A549 (cell line): ENCODE data around the gene MDGA2. TPM values are rescaled to one million over a fixed set of nuclear protein-coding genes. Genes with fewer than 3 reads are reported as not detected.

ENCODE experiments used
- ATAC-seq, 2 experiments: fragments of 200-7000 bp in 1 of 2; fragments of >200 bp in 1 of 2; cut with Nextera tagmentation in 1 of 2; cut with Tn5 transposase in 1 of 2; 3 replicates each; pipeline versions ENCODE4 v1.8.0 to v1.9.1; 2018 to 2020; ENCODE audit warnings: mild to moderate bottlenecking in 1 of 2, moderate library complexity in 1 of 2
- CTCF ChIA-PET: fragments of 300-600 bp; sonication (Branson Sonifier 250); formaldehyde crosslinking; extraction: SDS; loops from one replicate; lab custom pipeline; 2021; ENCODE audit warnings: antibody characterized with exemption, inconsistent platforms; lab: Yijun Ruan, JAX
- POLR2A ChIA-PET: fragments of 350-600 bp; formaldehyde crosslinking; extraction: SDS; loops from one replicate; lab custom pipeline; 2021; ENCODE audit warnings: antibody characterized with exemption, inconsistent platforms; lab: Yijun Ruan, JAX
- DNase-seq, 2 experiments: peaks; one replicate each; pipeline versions ENCODE4 v3.0.0 to v3.0.0-alpha.2; 2011 to 2016; ENCODE audit warnings: low read depth in 1 of 2, low spot score in 1 of 2
- FAIRE-seq: peaks from 2 replicates; lab custom pipeline; 2011; peaks lifted over from hg19 to GRCh38; lab: Jason Lieb, UNC
- H3K27ac ChIP-seq, 2 experiments: fragments of >200 bp; sonication (Bioruptor Twin); formaldehyde crosslinking; 3 replicates each; pipeline ENCODE4 v1.5.1; 2016 to 2017
- H3K4me1 ChIP-seq: fragments of >200 bp; sonication (Bioruptor Twin); formaldehyde crosslinking; 3 replicates; pipeline ENCODE4 v1.6.1; 2016
- H3K4me2 ChIP-seq: fragments of >200 bp; sonication (Bioruptor Twin); formaldehyde crosslinking; 3 replicates; pipeline ENCODE4 v1.6.1; 2016
- H3K4me3 ChIP-seq: fragments of >200 bp; sonication (Bioruptor Twin); formaldehyde crosslinking; 3 replicates; pipeline ENCODE4 v1.5.1; 2016
- H3K9me3 ChIP-seq: fragments of >200 bp; sonication (Bioruptor Twin); formaldehyde crosslinking; 3 replicates; pipeline ENCODE4 v1.6.1; 2016
- CBX2 ChIP-seq: fragments of 200-600 bp; sonication (generic); IDR thresholded peaks from 2 replicates; pipeline ENCODE4 v1.6.1; 2016; ENCODE audit warnings: low read depth, mild to moderate bottlenecking, borderline replicate concordance
- CEBPB ChIP-seq, 2 experiments: fragments of >200 bp in 1 of 2; sonication (Bioruptor Twin) in 1 of 2; formaldehyde crosslinking in 1 of 2; IDR thresholded peaks; 2 replicates each; pipeline ENCODE4 v1.6.1; 2012 to 2016
- CHD4 ChIP-seq: fragments of 200-600 bp; sonication (generic); IDR thresholded peaks from 2 replicates; pipeline ENCODE4 v1.6.1; 2016; ENCODE audit warnings: antibody characterized with exemption, mild to moderate bottlenecking, borderline replicate concordance
- FOSB ChIP-seq: fragments of 250-450 bp; sonication (Bioruptor Pico); IDR thresholded peaks from 2 replicates; pipeline ENCODE4 v1.5.0; 2020; ENCODE audit warnings: mild to moderate bottlenecking, moderate library complexity
- FOSL2 ChIP-seq, 2 experiments: fragments of 450-650 bp in 1 of 2; fragments of >200 bp in 1 of 2; sonication (Bioruptor Twin) in 1 of 2; formaldehyde crosslinking; IDR thresholded peaks; 2 replicates each; pipeline versions ENCODE4 v1.5.0 to v1.6.1; 2016 to 2020; ENCODE audit warnings: mild to moderate bottlenecking in 1 of 2, moderate library complexity in 1 of 2
- HEYL ChIP-seq: fragments of 250-450 bp; sonication (Bioruptor Pico); IDR thresholded peaks from 2 replicates; pipeline ENCODE4 v1.8.0; 2021; ENCODE audit warnings: mild to moderate bottlenecking, moderate library complexity
- HOXB13 ChIP-seq: fragments of 250-450 bp; sonication (Bioruptor Pico); IDR thresholded peaks from 2 replicates; pipeline ENCODE4 v1.5.0; 2020; ENCODE audit warnings: low read depth, mild to moderate bottlenecking, moderate library complexity
- HOXB5 ChIP-seq: fragments of 250-450 bp; sonication (Bioruptor Pico); IDR thresholded peaks from 2 replicates; pipeline ENCODE4 v1.5.0; 2020; ENCODE audit warnings: mild to moderate bottlenecking, moderate library complexity
- JUN ChIP-seq, 2 experiments: fragments of >200 bp; sonication (Bioruptor Twin); formaldehyde crosslinking; IDR thresholded peaks; 2 replicates in 1 of 2; 3 replicates in 1 of 2; pipeline ENCODE4 v1.6.1; 2016 to 2017
- MAFK ChIP-seq: fragments of 450-650 bp; IDR thresholded peaks from 2 replicates; pipeline ENCODE4 v1.6.1; 2014; ENCODE audit not compliant: partially characterized antibody
- MAZ ChIP-seq: fragments of 150-350 bp; IDR thresholded peaks from 2 replicates; pipeline ENCODE4 v1.6.1; 2014; ENCODE audit warnings: antibody characterized with exemption, low read depth, low read length, borderline replicate concordance
- NFE2L2 ChIP-seq: fragments of 150-350 bp; conservative IDR thresholded peaks from 2 replicates; pipeline ENCODE4 v1.6.1; 2014; ENCODE audit warnings: low read length
- NR3C1 ChIP-seq: fragments of >200 bp; sonication (Bioruptor Twin); formaldehyde crosslinking; IDR thresholded peaks from 3 replicates; pipeline ENCODE4 v1.6.1; 2017
- PHF8 ChIP-seq: fragments of 200-600 bp; sonication (generic); IDR thresholded peaks from 2 replicates; pipeline ENCODE4 v1.6.1; 2016; ENCODE audit warnings: low read depth, mild to moderate bottlenecking, antibody characterized with exemption, moderate library complexity, borderline replicate concordance
- POLR2A ChIP-seq: IDR thresholded peaks from 2 replicates; pipeline ENCODE4 v1.6.1; 2012; ENCODE audit warnings: mild to moderate bottlenecking, low read length
- RCOR1 ChIP-seq: fragments of 150-350 bp; IDR thresholded peaks from 2 replicates; pipeline ENCODE4 v1.6.1; 2014; ENCODE audit warnings: antibody characterized with exemption, low read length, low read depth
- RNF2 ChIP-seq: fragments of 200-600 bp; sonication (generic); IDR thresholded peaks from 2 replicates; pipeline ENCODE4 v1.6.1; 2016; ENCODE audit warnings: low read depth, mild to moderate bottlenecking, antibody characterized with exemption, moderate library complexity, borderline replicate concordance
- SREBF2 ChIP-seq: fragments of 450-650 bp; IDR thresholded peaks from 2 replicates; pipeline ENCODE4 v1.6.1; 2014; ENCODE audit warnings: mild to moderate bottlenecking, moderate library complexity
- TP53 ChIP-seq: fragments of 250-450 bp; sonication (Bioruptor Pico); IDR thresholded peaks from 2 replicates; pipeline ENCODE4 v1.5.0; 2021; ENCODE audit warnings: mild to moderate bottlenecking, moderate library complexity
- ZSCAN20 ChIP-seq: fragments of 250-450 bp; sonication (Bioruptor Pico); IDR thresholded peaks from 2 replicates; pipeline ENCODE4 v1.8.0; 2022; ENCODE audit warnings: mild to moderate bottlenecking, moderate library complexity
- WGBS: methylation state at CpG from one replicate; pipeline ENCODE4 v1.1.6; 2017; ENCODE audit errors: missing lambda C conversion rate; 5-methylcytosine and 5-hydroxymethylcytosine counted together
- polyA plus RNA-seq, 4 experiments: library from polyadenylated mRNA; depleted of rRNA in 3 of 4; stranded (reverse); fragments of >200 nt; fragmentation: RNase III in 1 of 4; extraction: RNeasy Plus Mini Kit Qiagen cat#74134 plus additional on column Dnase treatment in 1 of 4; gene quantifications; 2 replicates in 3 of 4; 3 replicates in 1 of 4; pipeline ENCODE4 v1.2.3, GENCODE V29; 2011 to 2017
- TF ChIP-seq, protein P1 (sequence below): fragments of 200-600 bp; sonication (generic); IDR thresholded peaks from 2 replicates; pipeline ENCODE4 v1.6.1; 2016; ENCODE audit warnings: antibody characterized with exemption, mild to moderate bottlenecking, moderate library complexity
- TF ChIP-seq, protein P2 (sequence below): IDR thresholded peaks from 2 replicates; pipeline ENCODE4 v1.6.1; 2012

Gene MDGA2
- polyA plus RNA-seq, 2 of the 4 experiments (the other 2 are of a cell fraction) = 0.08 to 0.12 TPM

DNA sequence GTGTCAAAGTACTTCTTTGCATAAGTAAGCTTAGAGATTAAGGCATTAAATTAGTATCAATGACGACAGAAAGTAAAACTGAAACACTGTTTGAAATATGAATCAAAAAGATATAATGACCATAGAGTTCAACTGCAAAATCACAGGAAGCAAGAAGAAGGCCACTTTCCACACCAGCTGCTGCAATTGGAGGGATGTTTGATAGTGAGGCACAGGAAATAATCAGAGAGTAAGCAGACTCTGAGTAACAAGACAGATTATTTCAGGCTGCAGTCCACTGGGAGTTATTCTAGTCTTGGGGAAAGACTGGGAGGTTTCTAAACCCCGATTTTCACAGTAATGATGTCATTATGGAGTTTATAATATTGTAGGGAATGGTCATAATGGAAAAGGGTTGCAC, 12.9 kb downstream of the MDGA2 start:
- CTCF ChIA-PET = interaction anchor here (0.9 kb wide), 1 partner anchor 20 kb away, joined by 4 read pairs; no protein-coding TSS in a partner anchor
- Histone ChIP-seq H3K4me1 (no peaks in the 10 kb centered on the region), H3K4me3 (no peak overlapping the region), H3K9me3 (no peaks in the 10 kb centered on the region), H3K4me2 (no peak overlapping the region), H3K27ac (no peak overlapping the region)
- DNase-seq = no peak
- TF ChIP-seq NR3C1 (no peak), MAZ (no peak)
- FAIRE-seq = no peak
- no peak for ATAC-seq
- 1% methylated on average over 2 of the region's 2 CpGs for WGBS
- POLR2A ChIA-PET = no interaction called here

DNA sequence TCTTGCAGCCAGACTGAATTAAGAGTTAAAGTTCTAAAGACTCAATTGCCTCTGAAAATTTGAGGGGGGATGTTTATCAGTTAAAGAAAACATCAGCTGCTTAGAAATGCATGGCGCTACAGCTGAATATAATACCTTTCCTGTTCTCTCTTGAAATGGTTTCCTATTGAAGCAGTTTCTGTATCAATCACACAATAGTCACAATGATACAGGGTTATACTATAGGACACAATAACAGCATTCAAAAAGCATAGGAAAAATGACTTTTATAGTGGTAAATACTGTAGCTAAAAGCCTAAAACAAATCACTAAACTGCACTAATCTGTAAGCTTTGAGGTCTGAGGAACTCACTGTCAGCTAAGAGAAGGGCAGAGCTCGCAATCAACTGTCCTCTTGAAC, 15.2 kb downstream of the MDGA2 start:
- no peak overlapping the region for H3K27ac ChIP-seq
- H3K9me3 ChIP-seq = no peaks in the 10 kb centered on the region
- no peaks in the 10 kb centered on the region for H3K4me1 ChIP-seq
- DNase-seq (no peak), FAIRE-seq (no peak), ATAC-seq (no peak)
- ChIA-PET POLR2A (no interaction called here), CTCF (no interaction called here)
- WGBS = 2% methylated on average over 2 of the region's 2 CpGs
- no peak overlapping the region for H3K4me2 ChIP-seq
- H3K4me3 ChIP-seq = no peak overlapping the region
- TF ChIP-seq TP53 (CRISPR knock-in tag) = no peak
- no peak for TF ChIP-seq CEBPB (IDR thresholded peaks at IDR 0.05)
- TF ChIP-seq FOSB (CRISPR knock-in tag) = no peak
- TF ChIP-seq ZSCAN20 (CRISPR knock-in tag) = no peak
- no peak for TF ChIP-seq POLR2A
- TF ChIP-seq HOXB5 (CRISPR knock-in tag) = no peak
- TF ChIP-seq FOSL2 (IDR thresholded peaks at IDR 0.05) = no peak
- TF ChIP-seq FOSL2 (CRISPR knock-in tag; IDR thresholded peaks at IDR 0.05) = no peak
- no peak for TF ChIP-seq HOXB13 (CRISPR knock-in tag)
- TF ChIP-seq HEYL (CRISPR knock-in tag) = no peak
- no peak for TF ChIP-seq RNF2
- no peak for TF ChIP-seq CHD4
- TF ChIP-seq CBX2 = no peak
- no peak for TF ChIP-seq NFE2L2

DNA sequence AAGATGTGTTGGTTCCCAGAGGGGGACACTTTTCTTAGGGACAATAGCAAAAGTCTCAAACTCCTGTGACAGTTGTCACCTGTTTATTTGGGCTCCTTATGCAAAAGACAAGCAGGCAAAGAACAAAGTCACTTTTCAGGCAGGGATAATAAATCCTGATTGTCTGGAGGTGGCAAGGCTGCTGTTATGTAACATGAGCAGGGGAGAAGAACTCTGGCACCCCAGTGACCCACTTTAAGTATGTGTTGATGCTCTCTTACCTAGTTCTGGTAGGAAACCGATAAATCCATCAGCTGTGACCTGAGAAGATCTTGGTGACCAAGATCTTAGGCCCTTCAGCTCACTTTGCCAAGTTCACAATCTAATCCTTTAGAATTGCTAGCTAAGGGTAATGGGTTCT, 17.4 kb downstream of the MDGA2 start:
- no peaks in the 10 kb centered on the region for H3K9me3 ChIP-seq
- no peak overlapping the region for H3K4me2 ChIP-seq
- ATAC-seq (no peak), DNase-seq (no peak), FAIRE-seq (no peak)
- POLR2A ChIA-PET = no interaction called here
- H3K4me3 ChIP-seq = no peak overlapping the region
- H3K4me1 ChIP-seq = no peaks in the 10 kb centered on the region
- CTCF ChIA-PET = interaction anchor here (1.2 kb wide), 1 partner anchor 12 kb away, joined by 4 read pairs; no protein-coding TSS in a partner anchor
- WGBS = 6% methylated on average over 1 of the region's 1 CpG
- TF ChIP-seq POLR2A (no peak), FOSL2 (IDR thresholded peaks at IDR 0.05) (no peak), FOSL2 (CRISPR knock-in tag; IDR thresholded peaks at IDR 0.05) (no peak), MAZ (no peak), MAFK (no peak)
- no peak overlapping the region for H3K27ac ChIP-seq

DNA sequence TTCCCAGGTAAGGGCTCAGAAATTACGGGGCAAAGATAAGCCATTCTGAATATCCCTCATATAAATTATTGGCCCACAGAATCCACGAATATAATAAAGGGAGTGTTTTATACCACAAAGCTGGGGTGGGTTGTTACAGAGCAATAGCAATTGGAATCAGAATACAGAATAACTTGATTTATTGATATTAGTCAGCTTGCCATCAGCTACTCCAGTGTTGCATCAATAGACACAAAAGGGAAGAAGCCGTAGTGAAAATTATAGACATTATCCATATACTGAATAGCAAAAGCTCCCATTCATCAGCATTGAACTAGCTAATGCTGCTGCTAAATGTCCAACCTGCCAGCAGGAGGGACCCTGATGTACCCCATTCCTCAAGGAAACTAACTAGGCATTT, 18.3 kb downstream of the MDGA2 start:
- TF ChIP-seq PHF8 (no peak), FOSL2 (IDR thresholded peaks at IDR 0.05) (no peak), FOSL2 (CRISPR knock-in tag; IDR thresholded peaks at IDR 0.05) (no peak), CHD4 (no peak), SREBF2 (no peak), RNF2 (no peak), JUN (IDR thresholded peaks at IDR 0.05) (no peak), ZSCAN20 (CRISPR knock-in tag) (no peak), RCOR1 (no peak)
- TF ChIP-seq, protein P1, sequence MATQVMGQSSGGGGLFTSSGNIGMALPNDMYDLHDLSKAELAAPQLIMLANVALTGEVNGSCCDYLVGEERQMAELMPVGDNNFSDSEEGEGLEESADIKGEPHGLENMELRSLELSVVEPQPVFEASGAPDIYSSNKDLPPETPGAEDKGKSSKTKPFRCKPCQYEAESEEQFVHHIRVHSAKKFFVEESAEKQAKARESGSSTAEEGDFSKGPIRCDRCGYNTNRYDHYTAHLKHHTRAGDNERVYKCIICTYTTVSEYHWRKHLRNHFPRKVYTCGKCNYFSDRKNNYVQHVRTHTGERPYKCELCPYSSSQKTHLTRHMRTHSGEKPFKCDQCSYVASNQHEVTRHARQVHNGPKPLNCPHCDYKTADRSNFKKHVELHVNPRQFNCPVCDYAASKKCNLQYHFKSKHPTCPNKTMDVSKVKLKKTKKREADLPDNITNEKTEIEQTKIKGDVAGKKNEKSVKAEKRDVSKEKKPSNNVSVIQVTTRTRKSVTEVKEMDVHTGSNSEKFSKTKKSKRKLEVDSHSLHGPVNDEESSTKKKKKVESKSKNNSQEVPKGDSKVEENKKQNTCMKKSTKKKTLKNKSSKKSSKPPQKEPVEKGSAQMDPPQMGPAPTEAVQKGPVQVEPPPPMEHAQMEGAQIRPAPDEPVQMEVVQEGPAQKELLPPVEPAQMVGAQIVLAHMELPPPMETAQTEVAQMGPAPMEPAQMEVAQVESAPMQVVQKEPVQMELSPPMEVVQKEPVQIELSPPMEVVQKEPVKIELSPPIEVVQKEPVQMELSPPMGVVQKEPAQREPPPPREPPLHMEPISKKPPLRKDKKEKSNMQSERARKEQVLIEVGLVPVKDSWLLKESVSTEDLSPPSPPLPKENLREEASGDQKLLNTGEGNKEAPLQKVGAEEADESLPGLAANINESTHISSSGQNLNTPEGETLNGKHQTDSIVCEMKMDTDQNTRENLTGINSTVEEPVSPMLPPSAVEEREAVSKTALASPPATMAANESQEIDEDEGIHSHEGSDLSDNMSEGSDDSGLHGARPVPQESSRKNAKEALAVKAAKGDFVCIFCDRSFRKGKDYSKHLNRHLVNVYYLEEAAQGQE = no peak
- TF ChIP-seq, protein P2, sequence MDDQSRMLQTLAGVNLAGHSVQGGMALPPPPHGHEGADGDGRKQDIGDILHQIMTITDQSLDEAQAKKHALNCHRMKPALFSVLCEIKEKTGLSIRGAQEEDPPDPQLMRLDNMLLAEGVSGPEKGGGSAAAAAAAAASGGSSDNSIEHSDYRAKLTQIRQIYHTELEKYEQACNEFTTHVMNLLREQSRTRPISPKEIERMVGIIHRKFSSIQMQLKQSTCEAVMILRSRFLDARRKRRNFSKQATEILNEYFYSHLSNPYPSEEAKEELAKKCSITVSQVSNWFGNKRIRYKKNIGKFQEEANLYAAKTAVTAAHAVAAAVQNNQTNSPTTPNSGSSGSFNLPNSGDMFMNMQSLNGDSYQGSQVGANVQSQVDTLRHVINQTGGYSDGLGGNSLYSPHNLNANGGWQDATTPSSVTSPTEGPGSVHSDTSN = no peak
- TF ChIP-seq, all 56 proteins: peak for 0
- Histone ChIP-seq H3K9me3 (no peaks in the 10 kb centered on the region), H3K27ac (no peak overlapping the region), H3K4me2 (no peak overlapping the region), H3K4me3 (no peak overlapping the region), H3K4me1 (no peaks in the 10 kb centered on the region)
- ATAC-seq (no peak), FAIRE-seq (no peak), DNase-seq (no peak)
- ChIA-PET CTCF (no interaction called here), POLR2A (no interaction called here)
- 5% methylated on average over 3 of the region's 3 CpGs for WGBS
